Activated B cell treated with CpG ODN at 0.5 μM for 24 hours (primary cell): ENCODE results near the gene CA6. TPM values are rescaled to one million over a fixed set of nuclear protein-coding genes. Genes with fewer than 3 reads are reported as not detected.

Experiments used
- ATAC-seq: fragments of 200-7000 bp; cut with Tn5 transposase; one replicate; pipeline ENCODE4 v1.10.0; 2021; ENCODE audit warnings: low read depth, mild to moderate bottlenecking, moderate library complexity
- CTCF ChIA-PET: fragments of 350-600 bp; sonication (Branson Sonifier 250); formaldehyde crosslinking; loops from one replicate; lab custom pipeline; 2021; ENCODE audit warnings: antibody characterized with exemption; lab: Charles Lee
- POLR2A ChIA-PET: fragments of 350-600 bp; sonication (Branson Sonifier 250); formaldehyde crosslinking; loops from one replicate; lab custom pipeline; 2021; ENCODE audit warnings: antibody characterized with exemption; lab: Charles Lee
- DNase-seq: peaks from one replicate; pipeline ENCODE4 v3.0.0; 2022
- H3K27ac Mint-ChIP-seq: one replicate; pipeline ENCODE4 v1.8.0; 2020; ENCODE audit warnings: mixed read lengths
- H3K27me3 Mint-ChIP-seq: one replicate; pipeline ENCODE4 v1.8.0; 2021; ENCODE audit warnings: mixed read lengths
- H3K36me3 Mint-ChIP-seq: one replicate; pipeline ENCODE4 v1.8.0; 2021; ENCODE audit warnings: low read depth, mixed read lengths
- H3K4me1 Mint-ChIP-seq: one replicate; pipeline ENCODE4 v1.8.0; 2021; ENCODE audit warnings: mixed read lengths
- H3K4me3 Mint-ChIP-seq: one replicate; pipeline ENCODE4 v1.8.0; 2020; ENCODE audit warnings: mild to moderate bottlenecking, mixed read lengths
- H3K9me3 Mint-ChIP-seq: one replicate; pipeline ENCODE4 v1.8.0; 2020; ENCODE audit warnings: mixed read lengths
- CTCF ChIP-seq: fragments of 200-600 bp; IDR thresholded peaks from one replicate; pipeline ENCODE4 v1.8.0; 2022; ENCODE audit warnings: antibody characterized with exemption, mild to moderate bottlenecking
- intact Hi-C: fragments of 100-400 bp; cut with micrococcal nuclease; formaldehyde crosslinking; loops from one replicate; pipeline ENCODE4 v1.15.1; 2024
- total RNA-seq: library from RNA; stranded (reverse); gene quantifications from 2 replicates; pipeline ENCODE4 v1.2.3, GENCODE V29; 2022

Gene CA6
- total RNA-seq, 1 donor from 2014 or later = not detected

GRCh38 chr1:9022773-9023172, 77.1 kb downstream of the CA6 start:
- Mint-ChIP-seq H3K4me3 (no peak overlapping the region), H3K27ac (no peak overlapping the region), H3K36me3 (no peaks in the 10 kb centered on the region), H3K4me1 (no peaks in the 10 kb centered on the region), H3K27me3 (no peaks in the 10 kb centered on the region), H3K9me3 (no peaks in the 10 kb centered on the region)
- TF ChIP-seq CTCF = no peak
- ATAC-seq (no peak), DNase-seq (no peak)
- intact Hi-C loops = no loop called here
- CTCF ChIA-PET = no interaction called here
- POLR2A ChIA-PET = no interaction called here

Other genes with a start within 250 kb of the CA6 start
- gene RERE, start 128.2 kb upstream of the CA6 start, total RNA-seq = 90.5 and 98.8 TPM in 2 replicates
- 837 and 886 TPM in 2 replicates for gene ENO1, start 67.2 kb upstream of the CA6 start, total RNA-seq
- not detected in 2 replicates for gene SLC2A7, start 80.6 kb downstream of the CA6 start, total RNA-seq
- 3.6 and 4.5 TPM in 2 replicates for gene SLC2A5, start 123.8 kb downstream of the CA6 start, total RNA-seq
- 6.2 and 7.0 TPM in 2 replicates for gene GPR157, start 183.2 kb downstream of the CA6 start, total RNA-seq